Panc1 (cell line): ENCODE results near the gene CFAP20. TPM values are rescaled to one million over a fixed set of nuclear protein-coding genes. Genes with fewer than 3 reads are reported as not detected.

Experiments used
- ATAC-seq: fragments of 200-7000 bp; cut with Tn5 transposase; 2 replicates; pipeline ENCODE4 v1.9.1; 2020; ENCODE audit warnings: mild to moderate bottlenecking, moderate library complexity
- Bru-seq: library from RNA; stranded (reverse); fragments of 400-500 nt; gene quantifications from one replicate; lab custom pipeline; 2021; lab: Mats Ljungman, UMichigan
- BruChase-seq, 2 experiments: library from RNA; stranded (reverse); fragments of 400-500 nt; gene quantifications; one replicate each; lab custom pipeline; 2021; lab: Mats Ljungman, UMichigan
- BruUV-seq: library from RNA; stranded (reverse); fragments of 400-500 nt; replicated peaks from 2 replicates; lab custom pipeline; 2021; lab: Mats Ljungman, UMichigan
- CTCF ChIA-PET: fragments of 300-600 bp; sonication (Branson Sonifier 250); formaldehyde crosslinking; loops from one replicate; lab custom pipeline; 2022; ENCODE audit warnings: antibody characterized with exemption; lab: Charles Lee
- POLR2A ChIA-PET: fragments of 300-600 bp; sonication (Branson Sonifier 250); formaldehyde crosslinking; loops from one replicate; lab custom pipeline; 2022; ENCODE audit warnings: antibody characterized with exemption; lab: Charles Lee
- DNase-seq: peaks from one replicate; pipeline ENCODE4 v3.0.0-alpha.2; 2010; ENCODE audit warnings: low read depth, low spot score
- H3K27ac ChIP-seq: 2 replicates; pipeline ENCODE4 v1.5.1; 2011; ENCODE audit warnings: mild to moderate bottlenecking, low read length, inconsistent platforms
- H3K27me3 ChIP-seq: fragments of 200-500 bp; sonication (Bioruptor generic); 2 replicates; pipeline ENCODE4 v1.6.0; 2014; ENCODE audit warnings: low read length, inconsistent platforms; ENCODE audit not compliant: control insufficient read depth, insufficient read depth
- H3K36me3 ChIP-seq: fragments of 200-500 bp; sonication (Bioruptor generic); 2 replicates; pipeline ENCODE4 v1.5.1; 2014; ENCODE audit warnings: inconsistent platforms, mild to moderate bottlenecking, low read length, moderate library complexity; ENCODE audit not compliant: control insufficient read depth, insufficient read depth
- H3K4me1 ChIP-seq: 2 replicates; pipeline ENCODE4 v1.5.1; 2011; ENCODE audit warnings: inconsistent platforms, mild to moderate bottlenecking, low read length, moderate library complexity; ENCODE audit not compliant: control insufficient read depth, insufficient read depth
- H3K4me3 ChIP-seq, 2 experiments: 2 replicates each; pipeline ENCODE4 v1.5.1; 2011 to 2012; ENCODE audit warnings: low read depth in 2 of 2, low read length in 2 of 2, mild to moderate bottlenecking in 2 of 2, inconsistent platforms in 1 of 2, moderate library complexity in 1 of 2
- H3K9me3 ChIP-seq: fragments of 200-500 bp; sonication (Bioruptor generic); 2 replicates; pipeline ENCODE4 v1.5.1; 2014; ENCODE audit warnings: low read depth, mild to moderate bottlenecking, inconsistent platforms, low read length, moderate library complexity; ENCODE audit not compliant: control insufficient read depth, insufficient read depth
- CTCF ChIP-seq: fragments of 450-650 bp; IDR thresholded peaks from 2 replicates; pipeline ENCODE4 v1.5.1; 2017; ENCODE audit warnings: mild to moderate bottlenecking
- POLR2AphosphoS5 ChIP-seq: IDR thresholded peaks from 2 replicates; pipeline ENCODE4 v1.6.1; 2012; ENCODE audit warnings: mild to moderate bottlenecking, low read depth, low read length, moderate library complexity
- REST ChIP-seq, 2 experiments: IDR thresholded peaks; 2 replicates each; pipeline ENCODE4 v1.6.1; 2011 to 2012; ENCODE audit warnings: low read depth in 2 of 2, control low read depth in 1 of 2, low read length in 1 of 2, mild to moderate bottlenecking in 1 of 2, moderate library complexity in 1 of 2; ENCODE audit not compliant: insufficient read depth in 1 of 2
- SIN3A ChIP-seq: IDR thresholded peaks from 2 replicates; pipeline ENCODE4 v1.6.1; 2012; ENCODE audit warnings: low read depth, mild to moderate bottlenecking, low read length, moderate library complexity, borderline replicate concordance; ENCODE audit not compliant: insufficient read depth
- TCF7L2 ChIP-seq: IDR thresholded peaks from 2 replicates; pipeline ENCODE4 v1.6.1; 2011; ENCODE audit warnings: mild to moderate bottlenecking, low read depth, low read length, inconsistent platforms
- in situ Hi-C: cut with HindIII; loops from 2 replicates; pipeline ENCODE4 v1.10.0; 2016; ENCODE audit warnings: low sequenced_read_pairs, low pct_unique_long_range_greater_than_20kb
- intact Hi-C: fragments of 100-400 bp; cut with micrococcal nuclease; formaldehyde crosslinking; loops from one replicate; pipeline ENCODE4 v1.10.0; 2022; ENCODE audit not compliant: unreplicated experiment
- long read RNA-seq: library from polyadenylated mRNA; unstranded; transcript quantifications from one replicate; pipeline ENCODE4 v2.0.0, GENCODE V29; 2021; ENCODE audit not compliant: unreplicated experiment
- polyA plus RNA-seq: library from polyadenylated mRNA; unstranded; fragments of >200 nt; gene quantifications from one replicate; pipeline ENCODE4 v1.2.1, GENCODE V29; 2012; ENCODE audit warnings: missing spikeins; ENCODE audit not compliant: insufficient read length
- total RNA-seq: library from RNA; stranded (reverse); gene quantifications from one replicate; pipeline ENCODE4 v1.2.1, GENCODE V29; 2021; ENCODE audit not compliant: unreplicated experiment

The CFAP20 gene
- total RNA-seq (25.9 TPM), Bru-seq, nascent RNA (percentile 68 among the genes with signal in this experiment), BruChase-seq, experiment 1, labeled RNA remaining after a 2-hour chase (percentile 69 among the genes with signal in this experiment), BruChase-seq, experiment 2, labeled RNA remaining after a 6-hour chase (percentile 72 among the genes with signal in this experiment)
- 32.8 TPM for polyA plus RNA-seq
- long read RNA-seq, transcript CFAP20-201 (6 exons, 1,354 nt), result major isoform, 37 of 67 reads
- long read RNA-seq, partial matches to known transcripts, result 0 of 67 reads
- long read RNA-seq, other reads (novel, unspliced or antisense), result 30 of 67 reads

- TF ChIP-seq POLR2AphosphoS5 (peak; percentile 52), CTCF (no peak), TCF7L2 (peak; percentile 88)
- H3K4me3 ChIP-seq, result peak within 1 kb of the TSS; percentile 59 to 77
- BruUV-seq, result no TSS peak
- ChIA-PET POLR2A (interaction anchor here (0.6 to 1.0 kb wide), 2 partner anchors 104 kb away, joined by 4 to 14 read pairs; partner anchors contain the start of gene MMP15), CTCF (no interaction called here)
- H3K27ac ChIP-seq, result peak within 1 kb of the TSS; percentile 76
- ATAC-seq (peak; percentile 95), DNase-seq (peak; percentile 95)
- peaks cover 12% of the 10 kb centered on the region for H3K4me1 ChIP-seq
- intact Hi-C loops, result loop anchor here (2.0 kb wide), 1 partner anchor 103 kb away; no protein-coding TSS in a partner anchor
- no peaks in the 10 kb centered on the region for H3K9me3 ChIP-seq
- no peaks in the 10 kb centered on the region for H3K36me3 ChIP-seq
- in situ Hi-C loops, result no loop called here
- no peaks in the 10 kb centered on the region for H3K27me3 ChIP-seq
These were observed at the start of gene CFAP20 for GRCh38 chr16:58129097-58129936. Gene CFAP20 (minus strand): TSS chr16:58129381. CDS start chr16:58129115, 266 bp downstream.

GRCh38 chr16:58177353-58177710, 48.2 kb upstream of the CFAP20 start:
- intact Hi-C loops, result no loop called here
- ChIA-PET CTCF (no interaction called here), POLR2A (no interaction called here)
- TF ChIP-seq REST (IDR thresholded peaks at IDR 0.05; ENCODE audit: insufficient read depth in 1 of 2, low read depth in 2 of 2, low read length in 1 of 2) (no peak), TCF7L2 (no peak), CTCF (no peak), SIN3A (no peak), POLR2AphosphoS5 (no peak)
- no peaks in the 10 kb centered on the region for H3K4me1 ChIP-seq
- in situ Hi-C loops, result no loop called here
- no peak for ATAC-seq
- no peak overlapping the region for H3K27ac ChIP-seq
- H3K27me3 ChIP-seq, result no peaks in the 10 kb centered on the region
- DNase-seq, result no peak
- H3K9me3 ChIP-seq, result no peaks in the 10 kb centered on the region
- no TSS peak for BruUV-seq
- H3K36me3 ChIP-seq, result peaks cover 15% of the 10 kb centered on the region
- no peak overlapping the region for H3K4me3 ChIP-seq
